GM10266 (cell line): ENCODE measurements around the gene MPC1L.

Experiments used
- DNase-seq: peaks from one replicate; pipeline ENCODE4 v3.0.0; 2012; ENCODE audit errors: extremely low spot score
- CTCF ChIP-seq: IDR thresholded peaks from 2 replicates; pipeline ENCODE4 v1.5.1; 2012; ENCODE audit warnings: mild to moderate bottlenecking, low read depth; ENCODE audit not compliant: control insufficient read depth, insufficient read depth; ENCODE audit errors: missing control alignments

Gene MPC1L

GRCh38 chrX:40615976-40616375 is 7.3 kb upstream of the MPC1L start:
- no peak for TF ChIP-seq CTCF
- DNase-seq = no peak

DNA sequence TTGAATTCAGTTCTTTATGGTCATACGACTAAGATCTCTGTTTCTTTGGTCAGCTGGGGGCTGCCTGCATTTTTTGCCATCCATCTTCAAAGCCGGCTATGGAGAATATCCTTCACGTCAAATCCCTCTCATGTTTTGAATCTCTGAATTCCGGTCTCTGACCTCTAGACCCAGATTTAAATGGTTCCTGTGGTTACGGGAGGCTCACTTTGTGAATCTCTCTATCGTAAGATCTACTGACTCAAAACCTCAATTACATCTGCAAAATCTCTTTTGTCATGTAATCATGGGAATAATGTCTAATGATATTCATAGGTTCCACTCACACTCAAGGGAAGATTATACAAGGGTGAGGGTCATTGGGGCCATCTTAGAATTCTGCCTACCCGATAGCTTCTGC is 5.7 kb upstream of the MPC1L start:
- DNase-seq = no peak
- TF ChIP-seq CTCF = no peak

DNA sequence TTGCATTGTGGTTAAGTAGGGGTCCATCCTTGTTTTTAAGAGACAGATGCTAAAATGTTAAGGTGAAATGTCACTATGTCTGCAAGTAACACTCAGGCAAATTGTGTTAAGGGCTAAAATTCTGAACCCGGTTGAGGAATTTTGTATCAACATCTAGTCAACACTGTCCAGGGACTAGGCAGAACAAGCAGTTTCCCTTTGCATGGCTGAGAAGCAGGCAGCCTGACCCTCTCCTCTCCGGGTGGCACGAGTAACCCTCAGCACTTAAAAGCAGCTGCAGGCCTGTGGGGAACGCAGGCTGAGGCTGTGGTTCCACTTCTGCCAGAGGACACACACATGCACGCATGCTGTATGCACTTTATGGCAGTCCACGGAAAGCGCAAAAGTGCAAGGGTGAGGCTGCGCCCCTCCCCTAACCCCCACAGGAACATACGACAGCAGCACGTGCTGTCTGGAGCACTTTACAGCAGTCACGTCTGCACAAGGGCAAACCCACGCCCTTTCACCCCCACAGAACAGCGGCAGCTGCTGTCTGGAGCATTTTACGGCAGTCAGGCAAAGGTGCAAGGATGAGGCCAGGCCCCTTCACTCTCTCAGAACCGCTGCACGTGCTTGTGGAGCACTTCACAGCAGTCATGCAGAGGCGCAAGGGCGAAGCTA is 619 bp upstream of the MPC1L start:
- no peak for TF ChIP-seq CTCF
- no peak for DNase-seq

GRCh38 chrX:40623665-40624064 is 437 bp downstream of the MPC1L start:
- DNase-seq = no peak
- TF ChIP-seq CTCF = no peak

DNA sequence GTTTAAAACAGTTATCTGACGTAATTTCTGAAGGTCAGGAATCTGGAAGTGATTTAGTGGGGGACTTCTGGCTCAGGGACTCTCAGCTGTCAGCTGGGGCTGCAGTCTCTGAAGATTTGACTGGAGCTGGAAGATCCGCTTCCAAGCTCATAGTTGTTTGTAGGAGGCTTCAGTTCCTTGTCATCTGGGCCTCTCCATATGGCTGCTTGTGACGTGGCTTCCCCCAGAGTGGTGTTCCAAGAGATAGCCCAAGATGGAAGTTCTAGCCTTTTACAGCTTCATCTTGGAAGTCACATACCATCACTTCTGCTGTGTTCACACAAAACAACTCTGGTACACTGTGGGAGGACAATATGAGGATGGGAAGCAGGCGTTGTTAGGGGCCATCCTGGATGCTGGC is 2.1 kb downstream of the MPC1L start:
- no peak for DNase-seq

DNA sequence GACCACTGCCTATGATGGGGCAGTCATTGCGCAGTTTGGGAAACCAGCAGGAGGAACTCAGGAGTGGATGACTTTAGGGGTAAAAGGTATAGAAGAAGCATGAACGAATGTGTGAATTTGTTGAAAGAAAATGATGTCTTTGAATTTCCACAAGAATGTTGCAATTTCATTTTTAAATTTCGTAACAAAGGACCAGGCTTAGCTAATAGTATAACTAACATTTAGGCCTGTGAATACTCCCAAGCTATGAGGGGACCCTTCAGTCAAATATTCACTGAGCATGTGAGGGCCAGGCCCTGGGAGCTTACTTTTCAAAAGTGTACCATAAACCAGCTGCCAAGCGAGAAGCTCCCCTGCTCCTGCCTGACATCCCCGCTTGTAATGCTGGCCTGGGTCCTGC is 5.3 kb downstream of the MPC1L start:
- no peak for TF ChIP-seq CTCF

More for the DNA sequence above, 2.1 kb downstream of the MPC1L start:
- TF ChIP-seq CTCF = no peak

GRCh38 chrX:40632199-40632598 is 9.0 kb downstream of the MPC1L start:
- TF ChIP-seq CTCF = no peak
- no peak for DNase-seq

More for the DNA sequence above, 5.3 kb downstream of the MPC1L start:
- no peak for DNase-seq
